HFFc6 (cell line): ENCODE measurements around the gene WFDC1. TPM values are rescaled to one million over a fixed set of nuclear protein-coding genes. Genes with fewer than 3 reads are reported as not detected.

Experiments used
- DNase-seq: peaks from one replicate; pipeline ENCODE4 v3.0.0-alpha.2; 2018
- H3K27ac Mint-ChIP-seq: 2 replicates; pipeline ENCODE4 v1.8.0; 2020; ENCODE audit warnings: mild to moderate bottlenecking, mixed read lengths
- H3K27me3 Mint-ChIP-seq: 2 replicates; pipeline ENCODE4 v1.8.0; 2021; ENCODE audit warnings: mild to moderate bottlenecking, moderate library complexity, mixed read lengths; ENCODE audit not compliant: insufficient read depth
- H3K36me3 Mint-ChIP-seq: 2 replicates; pipeline ENCODE4 v1.8.0; 2021; ENCODE audit warnings: low read depth, mixed read lengths
- H3K4me1 Mint-ChIP-seq: 2 replicates; pipeline ENCODE4 v1.8.0; 2020; ENCODE audit warnings: low read depth, mixed read lengths
- H3K4me3 Mint-ChIP-seq: 2 replicates; pipeline ENCODE4 v1.8.0; 2020; ENCODE audit warnings: mild to moderate bottlenecking, moderate library complexity, mixed read lengths
- H3K9me3 Mint-ChIP-seq: 2 replicates; pipeline ENCODE4 v1.8.0; 2020; ENCODE audit warnings: mild to moderate bottlenecking, mixed read lengths
- total RNA-seq, 6 experiments: library from RNA; stranded (reverse); fragmentation: NEBNext Ultra II Directional; extraction: Animal tissue kit (Norgen Biotek cat#: 25700); gene quantifications; 2 replicates in 1 of 6; 3 replicates in 5 of 6; pipeline ENCODE4 v1.2.3, GENCODE V29; 2021
- TF ChIP-seq, protein P1 (sequence below): fragments of 200-600 bp; sonication (generic); IDR thresholded peaks from 2 replicates; pipeline ENCODE4 v1.5.0; 2021; ENCODE audit warnings: antibody characterized with exemption, mild to moderate bottlenecking

Gene WFDC1
- total RNA-seq, 6 experiments from 2014 or later, result 2.4 to 34.5 (median 2.8) TPM

DNA sequence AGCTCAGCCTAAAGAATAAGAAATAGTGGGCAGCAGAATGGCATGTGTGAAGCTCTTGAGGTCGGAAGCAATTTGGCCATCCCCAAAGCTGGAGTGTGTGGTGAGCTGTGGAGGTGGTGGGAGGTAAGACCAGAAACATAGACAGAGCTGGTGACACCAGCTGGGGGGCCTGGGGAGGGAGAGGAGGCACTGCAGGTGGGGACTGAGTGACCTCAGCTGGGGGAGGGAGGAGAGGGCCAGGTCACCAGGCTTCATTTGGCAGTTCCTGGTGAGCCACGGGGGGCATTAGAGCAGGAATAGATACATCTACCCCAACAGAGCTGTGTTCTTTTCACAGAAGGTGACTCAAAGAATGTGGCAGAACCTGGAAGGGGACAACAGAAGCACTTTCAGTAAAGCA is 31.9 kb downstream of the WFDC1 start:
- H3K9me3 Mint-ChIP-seq, result peaks cover 7% of the 10 kb centered on the region; the same call in 1 of the 2 replicates
- TF ChIP-seq, protein P1, sequence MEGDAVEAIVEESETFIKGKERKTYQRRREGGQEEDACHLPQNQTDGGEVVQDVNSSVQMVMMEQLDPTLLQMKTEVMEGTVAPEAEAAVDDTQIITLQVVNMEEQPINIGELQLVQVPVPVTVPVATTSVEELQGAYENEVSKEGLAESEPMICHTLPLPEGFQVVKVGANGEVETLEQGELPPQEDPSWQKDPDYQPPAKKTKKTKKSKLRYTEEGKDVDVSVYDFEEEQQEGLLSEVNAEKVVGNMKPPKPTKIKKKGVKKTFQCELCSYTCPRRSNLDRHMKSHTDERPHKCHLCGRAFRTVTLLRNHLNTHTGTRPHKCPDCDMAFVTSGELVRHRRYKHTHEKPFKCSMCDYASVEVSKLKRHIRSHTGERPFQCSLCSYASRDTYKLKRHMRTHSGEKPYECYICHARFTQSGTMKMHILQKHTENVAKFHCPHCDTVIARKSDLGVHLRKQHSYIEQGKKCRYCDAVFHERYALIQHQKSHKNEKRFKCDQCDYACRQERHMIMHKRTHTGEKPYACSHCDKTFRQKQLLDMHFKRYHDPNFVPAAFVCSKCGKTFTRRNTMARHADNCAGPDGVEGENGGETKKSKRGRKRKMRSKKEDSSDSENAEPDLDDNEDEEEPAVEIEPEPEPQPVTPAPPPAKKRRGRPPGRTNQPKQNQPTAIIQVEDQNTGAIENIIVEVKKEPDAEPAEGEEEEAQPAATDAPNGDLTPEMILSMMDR, result no peak
- H3K27me3 Mint-ChIP-seq, result peaks cover 15% of the 10 kb centered on the region
- H3K36me3 Mint-ChIP-seq, result peaks cover 5% of the 10 kb centered on the region
- H3K4me1 Mint-ChIP-seq, result peaks cover 4% of the 10 kb centered on the region; the same call in 1 of the 2 replicates
- H3K4me3 Mint-ChIP-seq, result no peak overlapping the region
- H3K27ac Mint-ChIP-seq, result no peak overlapping the region
- no peak for DNase-seq

DNA sequence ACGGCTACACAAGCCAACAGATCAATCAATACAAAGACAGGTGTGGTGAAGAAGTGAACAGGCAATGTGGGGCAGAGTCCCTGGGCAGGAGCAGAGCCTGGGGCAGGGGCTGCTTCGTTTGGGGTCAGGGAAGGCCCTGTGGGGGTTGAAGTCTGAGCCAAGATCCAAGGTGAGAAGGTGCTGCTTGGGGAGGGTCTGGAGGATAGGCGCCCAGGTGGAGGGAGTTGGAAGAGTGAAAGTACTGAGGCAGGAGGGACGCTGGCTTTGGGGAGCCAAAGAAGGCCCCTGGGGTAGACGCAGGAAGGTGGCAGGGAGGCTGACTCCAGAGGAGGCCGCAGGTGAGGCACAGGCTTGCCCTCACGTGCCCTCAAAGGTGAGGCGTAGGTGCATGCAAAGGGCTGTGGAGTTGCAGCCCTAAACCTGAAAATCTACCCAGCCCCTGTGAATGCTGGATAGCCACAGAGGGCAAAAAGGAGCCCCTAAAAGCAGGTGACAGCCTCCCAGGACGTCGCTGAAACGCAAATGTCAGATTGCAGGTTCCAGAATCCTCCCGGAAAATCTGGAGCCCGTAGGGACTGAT is 33.3 kb downstream of the WFDC1 start:
- Mint-ChIP-seq H3K4me3 (no peak overlapping the region), H3K4me1 (peaks cover 12% of the 10 kb centered on the region), H3K36me3 (peaks cover 5% of the 10 kb centered on the region), H3K27ac (no peak overlapping the region), H3K9me3 (peaks cover 7% of the 10 kb centered on the region; the same call in 1 of the 2 replicates), H3K27me3 (peaks cover 16% of the 10 kb centered on the region)
- no peak for DNase-seq
- TF ChIP-seq, protein P1, result no peak

DNA sequence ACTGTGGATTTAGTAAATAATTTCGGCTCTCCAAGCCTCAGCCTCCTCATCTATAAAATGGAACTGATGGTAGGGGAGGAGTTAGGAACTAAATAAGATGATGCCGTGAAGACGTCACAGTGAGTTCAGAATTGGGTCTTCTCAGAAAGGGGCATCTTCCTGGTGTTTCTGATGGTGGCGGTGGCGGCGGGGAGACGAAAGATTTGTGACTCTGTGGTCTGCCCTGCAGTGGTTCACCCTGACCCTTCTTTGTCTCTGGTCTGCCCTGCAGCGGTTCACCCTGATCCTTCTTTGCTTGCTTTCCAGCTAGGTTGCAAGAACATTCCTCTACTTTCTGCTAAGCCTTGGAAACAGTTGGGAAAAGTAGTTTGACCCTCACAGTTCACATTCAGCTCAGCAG is 34.3 kb downstream of the WFDC1 start:
- Mint-ChIP-seq H3K4me3 (no peak overlapping the region), H3K27ac (no peak overlapping the region), H3K4me1 (peaks cover 12% of the 10 kb centered on the region), H3K27me3 (peaks cover 22% of the 10 kb centered on the region), H3K36me3 (peaks cover 5% of the 10 kb centered on the region), H3K9me3 (peaks cover 7% of the 10 kb centered on the region; the same call in 1 of the 2 replicates)
- no peak for DNase-seq
- TF ChIP-seq, protein P1, result no peak

DNA sequence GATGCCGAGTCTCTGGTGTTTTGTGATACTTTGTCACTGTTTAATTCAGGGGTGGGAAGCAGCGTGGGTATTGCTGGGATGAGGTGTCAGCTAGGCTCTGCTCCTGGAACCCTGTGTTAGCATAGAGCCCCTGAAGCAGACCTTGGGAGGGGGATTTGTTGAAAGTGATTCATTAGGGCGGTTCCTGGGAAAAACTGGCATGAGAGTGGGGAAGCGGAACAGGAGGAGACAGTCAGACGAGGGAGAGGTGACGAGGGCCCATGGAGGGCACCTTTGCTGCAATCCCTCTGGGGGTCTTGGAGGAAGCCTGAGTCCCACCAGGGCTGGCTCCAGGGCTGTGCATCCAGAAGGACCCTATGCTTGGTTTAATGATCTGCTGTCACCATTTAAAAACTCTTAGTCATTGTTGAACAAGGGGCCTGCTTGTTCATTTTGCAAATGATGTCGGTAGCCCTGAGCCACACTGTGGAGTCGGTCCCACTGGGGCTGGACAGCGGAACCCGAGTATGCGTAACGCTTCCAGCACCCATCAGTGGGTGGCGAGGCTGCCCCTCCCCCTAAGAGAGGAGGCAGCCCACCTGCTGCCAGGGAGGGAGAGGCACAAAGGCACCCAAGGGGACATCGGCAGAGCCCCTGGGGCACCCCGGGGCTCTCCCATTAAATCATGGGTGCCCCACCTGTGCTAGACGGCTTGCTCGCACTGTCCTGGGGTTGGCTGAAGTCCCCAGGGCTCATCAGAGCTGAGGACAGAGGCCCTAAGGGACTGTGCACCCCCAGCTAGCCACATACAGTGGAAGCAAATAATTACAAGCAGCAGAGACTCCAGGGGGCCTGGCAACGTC is 35.4 kb downstream of the WFDC1 start:
- Mint-ChIP-seq H3K27ac (no peak overlapping the region), H3K4me3 (no peak overlapping the region), H3K4me1 (peaks cover 12% of the 10 kb centered on the region), H3K9me3 (peaks cover 7% of the 10 kb centered on the region; the same call in 1 of the 2 replicates), H3K36me3 (peaks cover 5% of the 10 kb centered on the region), H3K27me3 (peaks cover 26% of the 10 kb centered on the region)
- TF ChIP-seq, protein P1, result no peak
- DNase-seq, result no peak

DNA sequence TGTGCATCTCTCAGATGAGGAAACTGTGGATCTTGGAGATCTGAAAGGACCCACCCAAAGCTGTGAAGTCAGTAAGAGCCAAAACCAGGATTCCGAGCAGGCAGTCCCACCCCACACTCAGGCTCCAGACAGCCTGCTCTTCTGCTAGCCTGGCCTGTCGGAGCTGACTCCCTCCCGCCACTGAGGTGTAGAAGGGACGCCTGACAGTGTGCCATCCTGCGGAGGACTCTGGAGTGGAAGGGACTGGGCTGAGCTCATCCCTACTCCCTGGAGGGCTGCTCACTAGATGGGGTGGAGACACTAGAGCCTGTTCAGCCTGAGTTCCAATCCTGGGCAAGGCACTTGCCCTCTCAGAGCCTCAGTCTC is 36.0 kb downstream of the WFDC1 start:
- H3K4me1 Mint-ChIP-seq, result peaks cover 12% of the 10 kb centered on the region
- H3K27ac Mint-ChIP-seq, result no peak overlapping the region
- H3K9me3 Mint-ChIP-seq, result peaks cover 7% of the 10 kb centered on the region; the same call in 1 of the 2 replicates
- DNase-seq, result no peak
- H3K4me3 Mint-ChIP-seq, result no peak overlapping the region
- H3K36me3 Mint-ChIP-seq, result peaks cover 5% of the 10 kb centered on the region
- TF ChIP-seq, protein P1, result no peak
- H3K27me3 Mint-ChIP-seq, result peaks cover 26% of the 10 kb centered on the region
